Measurements from ENCODE around the gene HMGCS2.

Gene HMGCS2

DNA sequence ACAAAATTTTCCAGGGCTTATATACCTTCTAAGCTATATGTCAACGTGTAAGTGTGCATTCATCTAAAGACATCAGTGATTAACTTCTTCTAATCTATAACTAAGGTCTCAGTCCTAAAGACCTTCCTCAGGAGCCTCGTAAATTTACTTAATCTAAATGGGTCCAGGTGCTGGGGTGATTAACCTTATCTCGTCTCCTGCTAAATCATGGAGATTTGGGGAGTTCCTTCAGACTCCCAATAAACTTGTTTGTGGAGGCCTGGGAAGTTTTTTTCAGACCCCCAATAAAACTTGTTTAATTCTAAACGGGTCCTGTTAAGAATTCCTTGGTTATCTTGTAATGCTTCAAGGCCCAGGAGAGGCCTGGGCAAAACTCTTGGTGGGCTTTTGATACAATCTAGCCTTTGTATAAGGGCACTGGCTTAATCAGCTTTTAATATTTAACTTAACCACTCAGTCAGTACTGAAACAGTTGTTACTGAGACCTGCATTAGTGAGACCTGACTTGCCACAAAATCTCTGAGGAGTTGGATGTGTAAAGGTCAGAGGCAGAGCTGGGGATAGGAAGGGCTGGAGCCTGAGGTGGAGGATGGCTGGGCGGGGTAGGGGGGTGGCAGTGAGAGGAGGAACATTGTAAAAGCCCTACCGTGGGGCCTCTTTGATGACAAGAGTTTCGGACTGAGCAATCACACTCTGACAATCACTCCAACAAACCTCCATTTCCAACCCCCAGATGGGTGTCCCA is 6.2 kb upstream of the HMGCS2 start:
- H3K9me3 ChIP-seq: no peaks in the 10 kb centered on the region
- intact Hi-C loops (cut with DNase I; ENCODE audit: low total_unique reads): no loop called here
- TF ChIP-seq, protein P1, sequence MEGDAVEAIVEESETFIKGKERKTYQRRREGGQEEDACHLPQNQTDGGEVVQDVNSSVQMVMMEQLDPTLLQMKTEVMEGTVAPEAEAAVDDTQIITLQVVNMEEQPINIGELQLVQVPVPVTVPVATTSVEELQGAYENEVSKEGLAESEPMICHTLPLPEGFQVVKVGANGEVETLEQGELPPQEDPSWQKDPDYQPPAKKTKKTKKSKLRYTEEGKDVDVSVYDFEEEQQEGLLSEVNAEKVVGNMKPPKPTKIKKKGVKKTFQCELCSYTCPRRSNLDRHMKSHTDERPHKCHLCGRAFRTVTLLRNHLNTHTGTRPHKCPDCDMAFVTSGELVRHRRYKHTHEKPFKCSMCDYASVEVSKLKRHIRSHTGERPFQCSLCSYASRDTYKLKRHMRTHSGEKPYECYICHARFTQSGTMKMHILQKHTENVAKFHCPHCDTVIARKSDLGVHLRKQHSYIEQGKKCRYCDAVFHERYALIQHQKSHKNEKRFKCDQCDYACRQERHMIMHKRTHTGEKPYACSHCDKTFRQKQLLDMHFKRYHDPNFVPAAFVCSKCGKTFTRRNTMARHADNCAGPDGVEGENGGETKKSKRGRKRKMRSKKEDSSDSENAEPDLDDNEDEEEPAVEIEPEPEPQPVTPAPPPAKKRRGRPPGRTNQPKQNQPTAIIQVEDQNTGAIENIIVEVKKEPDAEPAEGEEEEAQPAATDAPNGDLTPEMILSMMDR (IDR thresholded peaks at IDR 0.05): no peak
- H3K4me3 ChIP-seq: no peak overlapping the region
- no peaks in the 10 kb centered on the region for H3K36me3 ChIP-seq
- peaks cover 0 to 3% (median 0%) of the 10 kb centered on the region in 4 donors for H3K4me1 ChIP-seq
- H3K27me3 ChIP-seq: peaks cover 0 to 4% of the 10 kb centered on the region in 2 donors
- DNase-seq: no peak
- H3K27ac ChIP-seq: no peak overlapping the region

DNA sequence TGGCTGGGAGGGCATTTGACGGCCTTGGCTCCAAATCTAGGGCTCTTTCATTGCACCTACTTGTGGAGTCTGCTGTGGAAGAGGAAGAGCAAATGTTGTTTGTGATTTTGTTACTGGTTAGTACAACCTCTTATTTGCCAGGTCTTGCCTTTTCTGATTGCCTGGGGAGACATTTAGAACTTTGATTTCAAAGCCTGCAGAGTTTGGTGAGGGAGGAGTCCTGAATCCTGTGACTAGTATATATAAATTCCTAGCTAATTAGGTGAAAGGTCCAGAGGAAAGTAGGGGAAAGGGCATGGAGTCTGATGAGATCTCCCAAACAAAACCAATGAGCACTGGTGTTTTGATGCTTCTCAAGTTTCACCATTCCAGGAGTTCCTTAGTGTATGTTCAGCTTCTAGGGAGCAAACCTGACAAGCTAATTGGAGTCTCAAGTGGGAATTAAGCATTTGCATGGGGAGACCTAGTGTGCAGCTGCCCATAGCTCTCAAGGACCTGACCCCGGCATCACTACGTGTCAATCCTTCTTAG is 5.1 kb upstream of the HMGCS2 start:
- TF ChIP-seq, protein P1 (IDR thresholded peaks at IDR 0.05): no peak
- intact Hi-C loops (cut with DNase I; ENCODE audit: low total_unique reads): no loop called here
- no peaks in the 10 kb centered on the region for H3K36me3 ChIP-seq
- H3K4me3 ChIP-seq: no peak overlapping the region
- no peaks in the 10 kb centered on the region for H3K9me3 ChIP-seq
- no peak for DNase-seq
- H3K27ac ChIP-seq: no peak overlapping the region
- H3K27me3 ChIP-seq: peaks cover 0 to 4% of the 10 kb centered on the region in 2 donors
- H3K4me1 ChIP-seq: no peaks in the 10 kb centered on the region

DNA sequence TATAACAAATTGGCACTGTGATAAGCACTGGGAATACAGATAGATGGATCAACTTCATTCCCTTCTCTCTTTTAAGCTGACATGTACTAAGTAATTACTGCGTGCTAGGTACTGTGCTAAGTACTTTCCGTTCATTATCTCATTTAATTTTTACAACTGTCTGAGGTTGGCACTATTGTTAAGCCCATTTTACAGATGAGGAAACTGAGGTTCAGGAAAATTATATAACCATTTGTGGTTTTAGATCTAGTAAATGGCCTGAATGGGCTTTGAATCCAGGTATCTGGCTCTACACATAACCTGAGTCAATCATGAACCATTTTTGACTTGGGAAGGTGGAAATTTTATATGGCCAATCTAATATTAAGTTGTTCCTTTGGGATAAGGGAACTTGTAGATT is 3.6 kb upstream of the HMGCS2 start:
- peaks cover 0 to 4% of the 10 kb centered on the region in 2 donors for H3K27me3 ChIP-seq
- H3K36me3 ChIP-seq: no peaks in the 10 kb centered on the region
- TF ChIP-seq, protein P1 (IDR thresholded peaks at IDR 0.05): no peak
- H3K9me3 ChIP-seq: no peaks in the 10 kb centered on the region
- H3K27ac ChIP-seq: no peak overlapping the region
- DNase-seq: no peak
- intact Hi-C loops (cut with DNase I; ENCODE audit: low total_unique reads): no loop called here
- no peak overlapping the region for H3K4me3 ChIP-seq
- no peaks in the 10 kb centered on the region for H3K4me1 ChIP-seq

GRCh38 chr1:119771770-119772169 is 3.1 kb upstream of the HMGCS2 start:
- no peak overlapping the region for H3K27ac ChIP-seq
- TF ChIP-seq, protein P1 (IDR thresholded peaks at IDR 0.05): no peak
- H3K4me1 ChIP-seq: no peaks in the 10 kb centered on the region
- no peak for DNase-seq
- H3K9me3 ChIP-seq: no peaks in the 10 kb centered on the region
- H3K36me3 ChIP-seq: no peaks in the 10 kb centered on the region
- no peak overlapping the region for H3K4me3 ChIP-seq
- intact Hi-C loops (cut with DNase I; ENCODE audit: low total_unique reads): no loop called here
- H3K27me3 ChIP-seq: peaks cover 0 to 4% of the 10 kb centered on the region in 2 donors

DNA sequence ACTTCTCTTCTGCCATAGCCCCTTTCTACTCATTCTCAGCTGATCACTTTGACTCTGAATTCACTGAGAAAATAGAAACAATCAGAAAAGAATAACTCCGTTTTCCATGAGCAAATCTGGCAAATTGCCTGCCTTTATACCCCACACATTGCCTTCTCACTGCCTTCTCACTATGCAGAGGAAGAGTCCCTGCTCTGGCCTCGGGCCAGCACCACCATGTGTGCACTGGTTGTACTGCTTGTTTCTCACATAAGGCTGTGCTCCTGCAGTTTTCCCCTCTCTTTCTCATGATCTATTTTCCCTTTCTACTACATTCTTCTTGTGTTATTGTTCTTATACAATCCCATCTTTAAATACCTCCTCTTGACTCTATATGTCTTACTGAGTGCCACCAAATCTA is 2.3 kb upstream of the HMGCS2 start:
- H3K4me3 ChIP-seq: no peak overlapping the region
- H3K9me3 ChIP-seq: no peaks in the 10 kb centered on the region
- no peak overlapping the region for H3K27ac ChIP-seq
- no peaks in the 10 kb centered on the region for H3K36me3 ChIP-seq
- peaks cover 0 to 4% of the 10 kb centered on the region in 2 donors for H3K27me3 ChIP-seq
- TF ChIP-seq, protein P1 (IDR thresholded peaks at IDR 0.05): no peak
- DNase-seq: no peak
- no peaks in the 10 kb centered on the region for H3K4me1 ChIP-seq
- intact Hi-C loops (cut with DNase I; ENCODE audit: low total_unique reads): no loop called here
